DOHH2 (cell line): ENCODE data around the gene ACTR1A.

Experiments
- CTCF ChIP-seq: fragments of 200-600 bp; sonication (generic); IDR thresholded peaks from one replicate; pipeline ENCODE4 v1.5.1; 2014; ENCODE audit warnings: antibody characterized with exemption, mild to moderate bottlenecking, low read depth, low read length; ENCODE audit not compliant: poor library complexity, severe bottlenecking
- EZH2phosphoT487 ChIP-seq: fragments of 200-600 bp; sonication (generic); IDR thresholded peaks from 2 replicates; pipeline ENCODE4 v1.6.1; 2017; ENCODE audit warnings: borderline replicate concordance, mild to moderate bottlenecking, antibody characterized with exemption, low read length, moderate library complexity, mixed read lengths

GRCh38 chr10:102524746-102525145, 22.2 kb upstream of the ACTR1A start:
- TF ChIP-seq CTCF (no peak), EZH2phosphoT487 (no peak)
